IMR-90 (cell line): ENCODE measurements around the gene EXOC1L. TPM values are rescaled to one million over a fixed set of nuclear protein-coding genes. Genes with fewer than 3 reads are reported as not detected.

Experiments used
- ATAC-seq: fragments of 200-7000 bp; cut with Tn5 transposase; 2 replicates; pipeline ENCODE4 v1.9.1; 2020; ENCODE audit warnings: low read depth, mild to moderate bottlenecking, moderate library complexity
- BruUV-seq: library from RNA; stranded (reverse); fragments of 400-500 nt; replicated peaks from 2 replicates; lab custom pipeline; 2021; lab: Mats Ljungman, UMichigan
- CTCF ChIA-PET: fragments of 300-600 bp; formaldehyde crosslinking; extraction: SDS; loops from one replicate; lab custom pipeline; 2021; ENCODE audit warnings: antibody characterized with exemption; lab: Yijun Ruan, JAX
- POLR2A ChIA-PET: fragments of 300-600 bp; sonication (Branson Sonifier 250); formaldehyde crosslinking; loops from one replicate; lab custom pipeline; 2022; ENCODE audit warnings: antibody characterized with exemption; ENCODE audit not compliant: unreplicated experiment; lab: Charles Lee
- DNase-seq: peaks from one replicate; pipeline ENCODE4 v3.0.0; 2013
- H2AFZ ChIP-seq: replicated peaks from 2 replicates; pipeline ENCODE3; 2013; ENCODE audit warnings: low read length, mild to moderate bottlenecking; ENCODE audit not compliant: poor library complexity
- H2AK5ac ChIP-seq: 2 replicates; pipeline ENCODE4 v1.6.1; 2013; ENCODE audit warnings: low read depth, low read length, inconsistent platforms
- H2AK9ac ChIP-seq: replicated peaks from 2 replicates; pipeline ENCODE3; 2013; ENCODE audit warnings: mild to moderate bottlenecking, low read depth, low read length, moderate library complexity; ENCODE audit not compliant: poor library complexity
- H2BK120ac ChIP-seq: 2 replicates; pipeline ENCODE4 v1.6.1; 2013; ENCODE audit warnings: low read depth, low read length, inconsistent platforms
- H2BK15ac ChIP-seq: 3 replicates; pipeline ENCODE4 v1.6.1; 2013; ENCODE audit warnings: low read depth, low read length, inconsistent platforms
- H2BK20ac ChIP-seq: 2 replicates; pipeline ENCODE4 v1.6.1; 2013; ENCODE audit warnings: low read depth, mild to moderate bottlenecking, inconsistent platforms, low read length, moderate library complexity
- H2BK5ac ChIP-seq: 2 replicates; pipeline ENCODE4 v1.6.1; 2013; ENCODE audit warnings: mild to moderate bottlenecking, low read depth, low read length, inconsistent platforms; ENCODE audit not compliant: poor library complexity, severe bottlenecking
- H3K14ac ChIP-seq: replicated peaks from 2 replicates; pipeline ENCODE4 v1.6.1; 2013; ENCODE audit warnings: low read depth, low read length, inconsistent platforms
- H3K18ac ChIP-seq: 2 replicates; pipeline ENCODE4 v1.6.1; 2013; ENCODE audit warnings: low read depth, low read length, control low read depth
- H3K23ac ChIP-seq: 2 replicates; pipeline ENCODE4 v1.6.1; 2013; ENCODE audit warnings: low read depth, low read length, inconsistent platforms
- H3K27ac ChIP-seq: 2 replicates; pipeline ENCODE4 v1.5.1; 2013; ENCODE audit warnings: mild to moderate bottlenecking, control low read depth, low read length; ENCODE audit not compliant: insufficient read depth
- H3K27me3 ChIP-seq: 2 replicates; pipeline ENCODE4 v1.6.1; 2013; ENCODE audit warnings: low read length; ENCODE audit not compliant: control insufficient read depth, insufficient read depth
- H3K36me3 ChIP-seq: 2 replicates; pipeline ENCODE4 v1.6.1; 2013; ENCODE audit warnings: low read length, mixed read lengths; ENCODE audit not compliant: control insufficient read depth, insufficient read depth
- H3K4ac ChIP-seq: 2 replicates; pipeline ENCODE4 v1.6.1; 2013; ENCODE audit warnings: low read depth, low read length, inconsistent platforms
- H3K4me1 ChIP-seq: 2 replicates; pipeline ENCODE4 v1.6.1; 2013; ENCODE audit warnings: low read length, mixed read lengths; ENCODE audit not compliant: control insufficient read depth, insufficient read depth
- H3K4me2 ChIP-seq: 2 replicates; pipeline ENCODE4 v1.6.1; 2013; ENCODE audit warnings: low read depth, mild to moderate bottlenecking, control low read depth, low read length, moderate library complexity
- H3K4me3 ChIP-seq: 2 replicates; pipeline ENCODE4 v1.5.1; 2013; ENCODE audit warnings: low read depth, mild to moderate bottlenecking, control low read depth, low read length, moderate library complexity; ENCODE audit not compliant: insufficient read depth
- H3K56ac ChIP-seq: 2 replicates; pipeline ENCODE4 v1.6.1; 2013; ENCODE audit warnings: low read length, inconsistent platforms; ENCODE audit not compliant: insufficient read depth; ENCODE audit errors: extremely low read depth
- H3K79me1 ChIP-seq, 2 experiments: 2 replicates each; pipeline ENCODE4 v1.6.1; 2013; ENCODE audit warnings: low read length in 2 of 2, inconsistent platforms in 1 of 2, low read depth in 1 of 2
- H3K9ac ChIP-seq: 2 replicates; pipeline ENCODE4 v1.6.1; 2013; ENCODE audit warnings: low read depth, low read length, control low read depth
- H3K9me1 ChIP-seq: 2 replicates; pipeline ENCODE4 v1.6.1; 2013; ENCODE audit warnings: low read length, inconsistent platforms; ENCODE audit not compliant: insufficient read depth
- H3K9me3 ChIP-seq: 2 replicates; pipeline ENCODE4 v1.6.1; 2013; ENCODE audit warnings: low read length; ENCODE audit not compliant: control insufficient read depth, insufficient read depth
- H4K20me1 ChIP-seq: 2 replicates; pipeline ENCODE4 v1.6.1; 2013; ENCODE audit warnings: low read length, inconsistent platforms; ENCODE audit not compliant: insufficient read depth
- H4K5ac ChIP-seq: 2 replicates; pipeline ENCODE4 v1.6.1; 2013; ENCODE audit warnings: mild to moderate bottlenecking, low read depth, low read length, control low read depth
- H4K8ac ChIP-seq, 2 experiments: 2 replicates each; pipeline ENCODE4 v1.6.1; 2013; ENCODE audit warnings: low read depth in 2 of 2, low read length in 2 of 2, control low read depth in 1 of 2, inconsistent platforms in 1 of 2
- H4K91ac ChIP-seq: 2 replicates; pipeline ENCODE4 v1.6.1; 2013; ENCODE audit warnings: low read depth, low read length, inconsistent platforms; ENCODE audit not compliant: insufficient read depth
- BHLHE40 ChIP-seq: fragments of 150-350 bp; IDR thresholded peaks from 2 replicates; pipeline ENCODE4 v1.6.1; 2016; ENCODE audit warnings: mild to moderate bottlenecking, low read depth, low read length
- CEBPB ChIP-seq: IDR thresholded peaks from 2 replicates; pipeline ENCODE4 v1.6.1; 2012; ENCODE audit warnings: low read depth, low read length, improper control_type of control experiment
- CHD1 ChIP-seq: IDR thresholded peaks from 2 replicates; pipeline ENCODE4 v1.6.1; 2012; ENCODE audit warnings: low read depth, low read length, improper control_type of control experiment
- CTCF ChIP-seq: conservative IDR thresholded peaks from 2 replicates; pipeline ENCODE4 v1.5.1; 2012; ENCODE audit warnings: mild to moderate bottlenecking, low read depth, low read length, improper control_type of control experiment
- ELK1 ChIP-seq: fragments of 150-350 bp; IDR thresholded peaks from 2 replicates; pipeline ENCODE4 v1.6.1; 2016; ENCODE audit warnings: low read depth, mild to moderate bottlenecking, low read length, moderate library complexity, borderline replicate concordance
- FOS ChIP-seq: fragments of 150-350 bp; IDR thresholded peaks from 2 replicates; pipeline ENCODE4 v1.6.1; 2016; ENCODE audit warnings: low read depth, low read length
- MAFK ChIP-seq: IDR thresholded peaks from 2 replicates; pipeline ENCODE4 v1.6.1; 2012; ENCODE audit warnings: low read depth, low read length, improper control_type of control experiment
- MAZ ChIP-seq: IDR thresholded peaks from 2 replicates; pipeline ENCODE4 v1.6.1; 2012; ENCODE audit warnings: low read depth, mild to moderate bottlenecking, low read length, improper control_type of control experiment, moderate library complexity, borderline replicate concordance
- MXI1 ChIP-seq: IDR thresholded peaks from 2 replicates; pipeline ENCODE4 v1.6.1; 2012; ENCODE audit warnings: low read depth, mild to moderate bottlenecking, low read length, moderate library complexity, borderline replicate concordance
- NFE2L2 ChIP-seq: fragments of 150-350 bp; IDR thresholded peaks from 2 replicates; pipeline ENCODE4 v1.6.1; 2016; ENCODE audit warnings: low read depth, mild to moderate bottlenecking, low read length
- RAD21 ChIP-seq: IDR thresholded peaks from 2 replicates; pipeline ENCODE4 v1.6.1; 2012; ENCODE audit warnings: low read length, improper control_type of control experiment
- RFX5 ChIP-seq: IDR thresholded peaks from 2 replicates; pipeline ENCODE4 v1.8.0; 2012; ENCODE audit warnings: low read depth, mild to moderate bottlenecking, low read length, moderate library complexity
- SMC3 ChIP-seq: fragments of 150-350 bp; IDR thresholded peaks from 2 replicates; pipeline ENCODE4 v1.6.1; 2016; ENCODE audit warnings: low read depth, mild to moderate bottlenecking, antibody characterized with exemption, low read length, moderate library complexity
- WGBS, 2 experiments: methylation state at CpG; one replicate each; pipeline versions ENCODE4 v1.1.5 to v1.1.7; 2013; ENCODE audit warnings: missing lambda C conversion rate in 2 of 2; ENCODE audit not compliant: insufficient read length in 1 of 2; ENCODE audit errors: extremely low coverage in 2 of 2; 5-methylcytosine and 5-hydroxymethylcytosine counted together
- dilution Hi-C: fragments of 300-500 bp; cut with HindIII; formaldehyde crosslinking; loops from one replicate; pipeline ENCODE4 v1.14.3; 2018; ENCODE audit warnings: low sequenced_read_pairs; ENCODE audit not compliant: unreplicated experiment
- in situ Hi-C: fragments of 300-500 bp; cut with MboI; formaldehyde crosslinking; loops from 3 replicates; pipeline ENCODE4 v1.14.3; 2019; ENCODE audit warnings: low sequenced_read_pairs, inconsistent platforms, mixed read lengths
- intact Hi-C: fragments of 100-400 bp; cut with micrococcal nuclease; formaldehyde crosslinking; loops from 2 replicates; pipeline ENCODE4 v1.10.0; 2022
- polyA plus RNA-seq, 3 experiments: library from polyadenylated mRNA; depleted of rRNA; stranded (reverse); fragments of >200 nt; gene quantifications; 2 replicates each; pipeline ENCODE4 v1.2.3, GENCODE V29; 2012; ENCODE audit warnings: low replicate concordance in 1 of 3
- total RNA-seq: library from RNA; depleted of rRNA; stranded (reverse); fragments of >200 nt; gene quantifications from 2 replicates; pipeline ENCODE4 v1.2.3, GENCODE V29; 2012

EXOC1L gene
- total and polyA plus RNA-seq, 2 of the 4 experiments (the other 2 are of a cell fraction) = not detected

DNA sequence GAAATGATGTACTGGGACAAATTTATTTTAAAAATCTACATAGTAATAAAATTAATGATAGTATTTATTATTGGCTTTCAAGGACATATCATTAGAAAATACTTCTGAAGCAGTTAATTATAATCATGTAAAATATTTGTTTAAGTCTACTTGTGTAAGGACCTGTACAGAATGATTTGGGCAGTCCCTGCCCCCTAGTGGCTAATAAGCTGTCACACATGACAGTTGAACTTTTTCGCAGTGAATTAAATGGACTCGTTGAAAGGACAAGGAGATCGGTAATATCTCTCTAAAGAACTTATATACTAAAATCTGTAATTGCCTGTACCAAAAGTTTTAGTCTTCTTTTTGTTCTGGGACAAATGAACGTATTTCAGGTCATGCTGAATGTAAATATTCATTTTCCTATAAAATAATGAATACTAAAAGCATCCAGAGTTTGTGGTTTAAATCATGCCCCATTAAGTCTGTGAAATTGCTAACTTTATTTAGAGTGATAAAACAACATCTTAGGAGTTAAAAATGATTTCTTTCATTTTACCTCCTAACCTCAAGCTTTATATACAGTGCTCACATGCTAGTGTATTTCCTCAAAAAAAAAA lies 47.5 kb downstream of the EXOC1L start:
- TF ChIP-seq ELK1 = no peak
- TF ChIP-seq MAZ = no peak
- no peak for TF ChIP-seq NFE2L2
- TF ChIP-seq RFX5 = no peak
- peak; percentile 68 for TF ChIP-seq SMC3
- TF ChIP-seq RAD21 = peak; percentile 62
- TF ChIP-seq CEBPB = no peak
- TF ChIP-seq MAFK = no peak
- TF ChIP-seq BHLHE40 = no peak
- TF ChIP-seq MXI1 = no peak
- no peak for TF ChIP-seq CHD1
- TF ChIP-seq FOS = no peak
- peak; percentile 79 for TF ChIP-seq CTCF

More for the DNA sequence above, 47.5 kb downstream of the EXOC1L start:
- no peak overlapping the region for H2BK5ac ChIP-seq
- no peak overlapping the region for H3K18ac ChIP-seq
- H3K4ac ChIP-seq = no peak overlapping the region
- H2BK20ac ChIP-seq = no peak overlapping the region
- no CpG with 5 or more reads among the region's 4 CpGs for WGBS, 2 experiments
- no peak overlapping the region for H2AK9ac ChIP-seq
- no peak overlapping the region for H3K27ac ChIP-seq
- CTCF ChIA-PET = interaction anchor here (0.6 to 0.8 kb wide), 8 partner anchors 13 to 545 kb away, joined by 3 to 7 read pairs (median 3); partner anchors contain the start of gene CEP135
- no peak overlapping the region for H2BK15ac ChIP-seq
- intact Hi-C loops = loop anchor here (2.0 to 5.0 kb wide), 4 partner anchors 82 to 520 kb away; partner anchors contain the start of genes CEP135 and SRD5A3
- H4K91ac ChIP-seq = no peak overlapping the region
- H3K4me3 ChIP-seq = no peak overlapping the region
- DNase-seq (peak; percentile 74), ATAC-seq (peak; percentile 75)
- H3K56ac ChIP-seq = no peak overlapping the region
- peaks cover 2% of the 10 kb centered on the region; the same call in 1 of the 2 replicates for H3K4me1 ChIP-seq
- no peak overlapping the region for H3K14ac ChIP-seq
- no peak overlapping the region for H2AFZ ChIP-seq
- no peaks in the 10 kb centered on the region for H4K20me1 ChIP-seq
- no TSS peak for BruUV-seq
- H3K9ac ChIP-seq = no peak overlapping the region
- H2BK120ac ChIP-seq = no peak overlapping the region
- H3K23ac ChIP-seq = no peak overlapping the region
- POLR2A ChIA-PET = no interaction called here
- H3K9me1 ChIP-seq = peaks cover 2% of the 10 kb centered on the region; the same call in 1 of the 2 replicates
- in situ Hi-C loops = loop anchor here (25.0 kb wide), 1 partner anchor 455 kb away; no protein-coding TSS in a partner anchor
- peaks cover 23% of the 10 kb centered on the region for H3K36me3 ChIP-seq
- no peak overlapping the region for H2AK5ac ChIP-seq
- H4K5ac ChIP-seq = no peak overlapping the region
- no peaks in the 10 kb centered on the region for H3K27me3 ChIP-seq
- H3K4me2 ChIP-seq = no peak overlapping the region
- no peak overlapping the region for H4K8ac ChIP-seq
- H3K79me1 ChIP-seq = peaks cover 0 to 10% of the 10 kb centered on the region in 2 experiments; a peak in 2 of 4 replicates
- H3K9me3 ChIP-seq = no peaks in the 10 kb centered on the region
- dilution Hi-C loops = no loop called here
